Tibial nerve (tissue), 4 donors: ENCODE results near the gene USP5. TPM values are rescaled to one million over a fixed set of nuclear protein-coding genes. Genes with fewer than 3 reads are reported as not detected.

Experiments
- DNase-seq, 2 donors: peaks; one replicate each; pipeline ENCODE4 v3.0.0-alpha.2; 2019; ENCODE audit warnings: low spot score in 2 of 2
- H3K27ac ChIP-seq, 4 donors: fragments of 200-600 bp; sonication (generic) in 3 of 4; one replicate each; pipeline ENCODE4 v1.5.1; 2017 to 2019; ENCODE audit warnings: mild to moderate bottlenecking in 1 of 4
- H3K27me3 ChIP-seq, 2 donors: fragments of 200-600 bp; sonication (generic) in 1 of 2; one replicate each; pipeline versions ENCODE4 v1.5.1 to v1.6.0; 2017 to 2019
- H3K36me3 ChIP-seq, 3 donors: fragments of 200-600 bp; sonication (generic); one replicate each; pipeline ENCODE4 v1.5.1; 2018 to 2019
- H3K4me1 ChIP-seq, 4 donors: fragments of 200-600 bp; sonication (generic) in 3 of 4; one replicate each; pipeline ENCODE4 v1.5.1; 2017 to 2019
- H3K4me3 ChIP-seq, 4 donors: fragments of 200-600 bp; sonication (generic) in 3 of 4; one replicate each; pipeline ENCODE4 v1.5.1; 2017 to 2019; ENCODE audit warnings: mild to moderate bottlenecking in 1 of 4, moderate library complexity in 1 of 4
- H3K9me3 ChIP-seq, 4 donors: fragments of 200-600 bp; sonication (generic) in 3 of 4; one replicate each; pipeline ENCODE4 v1.5.1; 2017 to 2019
- CTCF ChIP-seq, 5 experiments: fragments of 200-600 bp in 3 of 5; fragments of 450-650 bp in 2 of 5; sonication (generic) in 3 of 5; IDR thresholded peaks; one replicate each; pipeline ENCODE4 v1.5.1; 2016 to 2019; ENCODE audit warnings: antibody characterized with exemption in 5 of 5, mild to moderate bottlenecking in 3 of 5, moderate library complexity in 2 of 5
- EP300 ChIP-seq, 2 donors: sonication (generic); formaldehyde crosslinking; IDR thresholded peaks; one replicate each; pipeline ENCODE4 v1.6.1; 2017; ENCODE audit warnings: antibody characterized with exemption in 2 of 2, mild to moderate bottlenecking in 1 of 2
- POLR2A ChIP-seq, 2 donors: fragments of 450-650 bp; IDR thresholded peaks; one replicate each; pipeline ENCODE4 v1.6.1; 2017; ENCODE audit warnings: antibody characterized with exemption in 2 of 2, mild to moderate bottlenecking in 2 of 2, moderate library complexity in 2 of 2
- WGBS, 2 donors: methylation state at CpG; one replicate each; pipeline ENCODE4 v1.1.5; 2018; 5-methylcytosine and 5-hydroxymethylcytosine counted together
- total RNA-seq, 4 donors: library from RNA; depleted of rRNA; stranded (reverse); fragments of >200 nt; gene quantifications; one replicate each; pipeline ENCODE4 v1.1.0, GENCODE V29; 2016

USP5 gene
- total RNA-seq, 4 donors from 2014 or later: 47.6 to 63.9 (median 56.8) TPM

GRCh38 chr12:6831450-6831995 lies 20.4 kb upstream of the USP5 start:
- H3K4me1 ChIP-seq: peaks cover 0 to 29% (median 6%) of the 10 kb centered on the region in 4 donors
- TF ChIP-seq CTCF (IDR thresholded peaks at IDR 0.05): no peak
- TF ChIP-seq POLR2A (IDR thresholded peaks at IDR 0.05): no peak
- no peak for TF ChIP-seq EP300 (IDR thresholded peaks at IDR 0.05)
- H3K9me3 ChIP-seq: no peaks in the 10 kb centered on the region
- H3K36me3 ChIP-seq: peaks cover 0 to 54% (median 0%) of the 10 kb centered on the region in 3 donors
- 83 to 86% methylated on average over 12 of the region's 12 CpGs for WGBS, 2 donors
- no peak for DNase-seq
- no peak overlapping the region for H3K4me3 ChIP-seq
- H3K27me3 ChIP-seq: no peaks in the 10 kb centered on the region
- H3K27ac ChIP-seq: no peak overlapping the region

GRCh38 chr12:6832125-6832524 lies 19.8 kb upstream of the USP5 start:
- WGBS, 2 donors: 89 to 92% methylated on average over 4 of the region's 4 CpGs
- H3K4me3 ChIP-seq: no peak overlapping the region
- H3K27ac ChIP-seq: no peak overlapping the region

GRCh38 chr12:6833189-6833890 lies 18.6 kb upstream of the USP5 start:
- Histone ChIP-seq H3K27ac (no peak overlapping the region), H3K4me1 (peaks cover 0 to 13% (median 3%) of the 10 kb centered on the region in 4 donors), H3K27me3 (no peaks in the 10 kb centered on the region), H3K9me3 (no peaks in the 10 kb centered on the region), H3K4me3 (no peak overlapping the region), H3K36me3 (peaks cover 0 to 72% (median 0%) of the 10 kb centered on the region in 3 donors)
- TF ChIP-seq POLR2A (IDR thresholded peaks at IDR 0.05) (no peak), CTCF (IDR thresholded peaks at IDR 0.05) (no peak), EP300 (IDR thresholded peaks at IDR 0.05) (no peak)
- WGBS, 2 donors: 77% methylated on average over 6 of the region's 6 CpGs
- DNase-seq: no peak

More at GRCh38 chr12:6832125-6832524, 19.8 kb upstream of the USP5 start:
- Histone ChIP-seq H3K36me3 (peaks cover 0 to 60% (median 0%) of the 10 kb centered on the region in 3 donors), H3K27me3 (no peaks in the 10 kb centered on the region), H3K4me1 (peaks cover 0 to 24% (median 3%) of the 10 kb centered on the region in 4 donors), H3K9me3 (no peaks in the 10 kb centered on the region)
- no peak for DNase-seq
- no peak for TF ChIP-seq POLR2A (IDR thresholded peaks at IDR 0.05)
- no peak for TF ChIP-seq EP300 (IDR thresholded peaks at IDR 0.05)
- no peak for TF ChIP-seq CTCF (IDR thresholded peaks at IDR 0.05)

GRCh38 chr12:6834254-6834653 lies 17.7 kb upstream of the USP5 start:
- DNase-seq: no peak

More at GRCh38 chr12:6834254-6834653, 17.7 kb upstream of the USP5 start:
- no peaks in the 10 kb centered on the region for H3K27me3 ChIP-seq
- H3K4me3 ChIP-seq: no peak overlapping the region
- peaks cover 0 to 81% (median 0%) of the 10 kb centered on the region in 3 donors for H3K36me3 ChIP-seq
- no peak overlapping the region for H3K27ac ChIP-seq
- WGBS, 2 donors: 85 to 94% methylated on average over 1 of the region's 1 CpG
- no peaks in the 10 kb centered on the region for H3K9me3 ChIP-seq
- H3K4me1 ChIP-seq: peaks cover 0 to 8% (median 3%) of the 10 kb centered on the region in 4 donors
- TF ChIP-seq POLR2A (IDR thresholded peaks at IDR 0.05) (no peak), EP300 (IDR thresholded peaks at IDR 0.05) (no peak), CTCF (IDR thresholded peaks at IDR 0.05) (no peak)
